Liver (tissue), 9 donors: ENCODE measurements around the gene RBM23. TPM values are rescaled to one million over a fixed set of nuclear protein-coding genes. Genes with fewer than 3 reads are reported as not detected.

Experiments used
- DNase-seq: peaks from one replicate; pipeline ENCODE4 v3.0.0-alpha.2; 2017; ENCODE audit warnings: low spot score
- H3K27ac ChIP-seq, 2 donors: one replicate each; pipeline ENCODE4 v1.7.0; 2013; ENCODE audit warnings: inconsistent platforms in 2 of 2, low read length in 2 of 2, control low read depth in 1 of 2, low read depth in 1 of 2, mild to moderate bottlenecking in 1 of 2
- H3K27me3 ChIP-seq, 4 donors: one replicate each; pipeline versions ENCODE4 v1.6.1 to v1.7.0; 2013; ENCODE audit warnings: low read length in 3 of 4, inconsistent platforms in 1 of 4, mild to moderate bottlenecking in 1 of 4, moderate library complexity in 1 of 4; ENCODE audit not compliant: control insufficient read depth in 4 of 4, insufficient read depth in 4 of 4
- H3K36me3 ChIP-seq, 4 donors: one replicate each; pipeline versions ENCODE4 v1.6.1 to v1.7.0; 2013; ENCODE audit warnings: low read length in 3 of 4, mild to moderate bottlenecking in 3 of 4, low read depth in 1 of 4, moderate library complexity in 1 of 4; ENCODE audit not compliant: control insufficient read depth in 4 of 4, insufficient read depth in 3 of 4
- H3K4me1 ChIP-seq, 4 donors: one replicate each; pipeline versions ENCODE4 v1.6.1 to v1.7.0; 2013; ENCODE audit warnings: low read length in 3 of 4, mild to moderate bottlenecking in 3 of 4, moderate library complexity in 1 of 4; ENCODE audit not compliant: control insufficient read depth in 4 of 4, insufficient read depth in 4 of 4
- H3K4me3 ChIP-seq, 3 donors: one replicate each; pipeline versions ENCODE4 v1.6.1 to v1.7.0; 2013; ENCODE audit warnings: low read length in 3 of 3, control low read depth in 1 of 3, low read depth in 1 of 3, mild to moderate bottlenecking in 1 of 3
- H3K9ac ChIP-seq, 2 donors: one replicate each; pipeline ENCODE4 v1.7.0; 2013; ENCODE audit warnings: low read length in 2 of 2, mild to moderate bottlenecking in 2 of 2, moderate library complexity in 2 of 2, control low read depth in 1 of 2, low read depth in 1 of 2
- H3K9me3 ChIP-seq, 4 donors: one replicate each; pipeline versions ENCODE4 v1.6.1 to v1.7.0; 2013; ENCODE audit warnings: low read length in 3 of 4; ENCODE audit not compliant: control insufficient read depth in 4 of 4
- FOXA1 ChIP-seq: IDR thresholded peaks from 2 replicates; pipeline ENCODE4 v1.6.1; 2016; ENCODE audit warnings: antibody characterized with exemption
- FOXA2 ChIP-seq: IDR thresholded peaks from 2 replicates; pipeline ENCODE4 v1.6.1; 2016; ENCODE audit warnings: antibody characterized with exemption
- GABPA ChIP-seq, 2 donors: IDR thresholded peaks in 1 of 2; conservative IDR thresholded peaks in 1 of 2; 2 replicates each; pipeline ENCODE4 v1.6.1; 2016; ENCODE audit warnings: antibody characterized with exemption in 2 of 2, mild to moderate bottlenecking in 1 of 2, moderate library complexity in 1 of 2
- HNF4A ChIP-seq, 2 donors: conservative IDR thresholded peaks; 2 replicates each; pipeline ENCODE4 v1.6.1; 2016; ENCODE audit warnings: antibody characterized with exemption in 2 of 2, mild to moderate bottlenecking in 2 of 2
- HNF4G ChIP-seq: IDR thresholded peaks from 2 replicates; pipeline ENCODE4 v1.6.1; 2016; ENCODE audit warnings: antibody characterized with exemption
- JUND ChIP-seq, 2 donors: IDR thresholded peaks; 2 replicates each; pipeline ENCODE4 v1.6.1; 2016; ENCODE audit warnings: antibody characterized with exemption in 2 of 2
- MAX ChIP-seq: IDR thresholded peaks from 2 replicates; pipeline ENCODE4 v1.6.1; 2016; ENCODE audit warnings: antibody characterized with exemption
- NR2F2 ChIP-seq: IDR thresholded peaks from 2 replicates; pipeline ENCODE4 v1.6.1; 2016; ENCODE audit warnings: antibody characterized with exemption
- RAD21 ChIP-seq, 2 donors: IDR thresholded peaks; 2 replicates each; pipeline ENCODE4 v1.6.1; 2016; ENCODE audit warnings: antibody characterized with exemption in 2 of 2, mild to moderate bottlenecking in 2 of 2
- RXRA ChIP-seq, 2 donors: IDR thresholded peaks; 2 replicates each; pipeline ENCODE4 v1.6.1; 2017 to 2018; ENCODE audit warnings: antibody characterized with exemption in 2 of 2, mild to moderate bottlenecking in 1 of 2
- TAF1 ChIP-seq: conservative IDR thresholded peaks from 2 replicates; pipeline ENCODE4 v1.6.1; 2016; ENCODE audit warnings: antibody characterized with exemption, mild to moderate bottlenecking
- YY1 ChIP-seq: IDR thresholded peaks from 2 replicates; pipeline ENCODE4 v1.6.1; 2016; ENCODE audit warnings: antibody characterized with exemption, mild to moderate bottlenecking
- ZBTB33 ChIP-seq: IDR thresholded peaks from 2 replicates; pipeline ENCODE4 v1.6.1; 2016; ENCODE audit warnings: antibody characterized with exemption
- WGBS: extraction: QIAGEN DNeasy Blood & Tissue Kit; methylation state at CpG from one replicate; pipeline ENCODE4 v1.1.7; 2013; 5-methylcytosine and 5-hydroxymethylcytosine counted together
- polyA plus RNA-seq, 2 donors: library from polyadenylated mRNA; stranded (reverse) in 1 of 2; unstranded in 1 of 2; fragments of 200-250 nt in 1 of 2; fragments of >200 nt in 1 of 2; fragmentation: Nextera tagmentation in 1 of 2; extraction: Ambion mirVana in 1 of 2; gene quantifications; one replicate each; pipeline versions ENCODE4 v1.2.1 to v1.2.3, GENCODE V29; 2013 to 2015
- total RNA-seq, 2 donors: library from RNA; depleted of rRNA; stranded (reverse); fragments of >200 nt; gene quantifications; one replicate each; pipeline ENCODE4 v1.2.3, GENCODE V29; 2014
- TF ChIP-seq, protein P1 (sequence below): fragments of 150-350 bp; IDR thresholded peaks from 2 replicates; pipeline ENCODE4 v1.5.1; 2017; ENCODE audit warnings: improper control_type of control experiment, low read depth, low read length; ENCODE audit not compliant: missing input control
- TF ChIP-seq, protein P2 (sequence below): IDR thresholded peaks from 2 replicates; pipeline ENCODE4 v1.6.1; 2016; ENCODE audit warnings: antibody characterized with exemption
- TF ChIP-seq, protein P3 (sequence below): IDR thresholded peaks from 2 replicates; pipeline ENCODE4 v1.6.1; 2016; ENCODE audit warnings: antibody characterized with exemption, mild to moderate bottlenecking
- donor health status: healthy.
- donor health status: healthy.
- donor health status: healthy.
- donor health status: healthy.
- donor health status: healthy.

The RBM23 gene
- total and polyA plus RNA-seq, 4 donors: 22.3 to 242 (median 31.4) TPM

GRCh38 chr14:22886500-22887259 is 32.3 kb downstream of the RBM23 start:
- TF ChIP-seq NR2F2: no peak
- no peak for TF ChIP-seq TAF1
- TF ChIP-seq MAX: no peak
- TF ChIP-seq FOXA2: no peak
- TF ChIP-seq RXRA (IDR thresholded peaks at IDR 0.05): no peak
- no peak for TF ChIP-seq HNF4A (conservative IDR thresholded peaks at IDR 0.05)
- no peak for TF ChIP-seq HNF4G
- TF ChIP-seq, protein P1, sequence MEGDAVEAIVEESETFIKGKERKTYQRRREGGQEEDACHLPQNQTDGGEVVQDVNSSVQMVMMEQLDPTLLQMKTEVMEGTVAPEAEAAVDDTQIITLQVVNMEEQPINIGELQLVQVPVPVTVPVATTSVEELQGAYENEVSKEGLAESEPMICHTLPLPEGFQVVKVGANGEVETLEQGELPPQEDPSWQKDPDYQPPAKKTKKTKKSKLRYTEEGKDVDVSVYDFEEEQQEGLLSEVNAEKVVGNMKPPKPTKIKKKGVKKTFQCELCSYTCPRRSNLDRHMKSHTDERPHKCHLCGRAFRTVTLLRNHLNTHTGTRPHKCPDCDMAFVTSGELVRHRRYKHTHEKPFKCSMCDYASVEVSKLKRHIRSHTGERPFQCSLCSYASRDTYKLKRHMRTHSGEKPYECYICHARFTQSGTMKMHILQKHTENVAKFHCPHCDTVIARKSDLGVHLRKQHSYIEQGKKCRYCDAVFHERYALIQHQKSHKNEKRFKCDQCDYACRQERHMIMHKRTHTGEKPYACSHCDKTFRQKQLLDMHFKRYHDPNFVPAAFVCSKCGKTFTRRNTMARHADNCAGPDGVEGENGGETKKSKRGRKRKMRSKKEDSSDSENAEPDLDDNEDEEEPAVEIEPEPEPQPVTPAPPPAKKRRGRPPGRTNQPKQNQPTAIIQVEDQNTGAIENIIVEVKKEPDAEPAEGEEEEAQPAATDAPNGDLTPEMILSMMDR: no peak
- TF ChIP-seq, protein P2, sequence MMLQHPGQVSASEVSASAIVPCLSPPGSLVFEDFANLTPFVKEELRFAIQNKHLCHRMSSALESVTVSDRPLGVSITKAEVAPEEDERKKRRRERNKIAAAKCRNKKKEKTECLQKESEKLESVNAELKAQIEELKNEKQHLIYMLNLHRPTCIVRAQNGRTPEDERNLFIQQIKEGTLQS: no peak
- TF ChIP-seq GABPA (IDR thresholded peaks at IDR 0.05 in 1 of 2, conservative IDR thresholded peaks at IDR 0.05 in 1 of 2): no peak
- TF ChIP-seq RAD21 (IDR thresholded peaks at IDR 0.05): no peak
- TF ChIP-seq FOXA1: no peak
- TF ChIP-seq JUND (IDR thresholded peaks at IDR 0.05): no peak
- TF ChIP-seq YY1: no peak
- Histone ChIP-seq H3K36me3 (no peaks in the 10 kb centered on the region), H3K4me3 (peak overlapping the region in 1 of 3 donors; percentile 38), H3K9ac (no peak overlapping the region), H3K27me3 (no peaks in the 10 kb centered on the region), H3K9me3 (no peaks in the 10 kb centered on the region), H3K4me1 (peaks cover 0 to 4% (median 2%) of the 10 kb centered on the region in 4 donors), H3K27ac (no peak overlapping the region)
- 13% methylated on average over 77 of the region's 77 CpGs for WGBS
- DNase-seq: peak; percentile 86

DNA sequence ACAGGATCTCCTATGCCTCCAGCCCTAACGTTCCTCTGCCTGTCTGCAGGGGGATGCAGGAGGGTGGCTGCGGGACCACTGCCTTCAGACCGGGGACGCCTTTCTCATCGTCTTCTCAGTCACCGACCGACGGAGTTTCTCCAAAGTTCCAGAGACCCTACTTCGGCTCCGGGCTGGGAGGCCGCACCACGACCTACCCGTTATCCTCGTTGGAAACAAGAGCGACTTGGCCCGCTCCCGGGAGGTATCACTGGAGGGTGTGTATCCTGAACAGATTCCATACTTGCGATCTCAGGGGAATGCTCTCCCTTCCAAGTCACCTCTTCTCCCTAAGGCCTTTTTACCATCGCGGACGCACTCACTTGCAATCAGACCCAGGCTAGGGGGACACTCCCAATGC is 33.0 kb downstream of the RBM23 start:
- Histone ChIP-seq H3K27ac (no peak overlapping the region), H3K9ac (no peak overlapping the region), H3K4me3 (no peak overlapping the region), H3K9me3 (no peaks in the 10 kb centered on the region), H3K27me3 (no peaks in the 10 kb centered on the region), H3K4me1 (peaks cover 0 to 4% (median 2%) of the 10 kb centered on the region in 4 donors), H3K36me3 (no peaks in the 10 kb centered on the region)
- no peak for TF ChIP-seq RXRA (IDR thresholded peaks at IDR 0.05)
- no peak for TF ChIP-seq NR2F2
- no peak for TF ChIP-seq RAD21 (IDR thresholded peaks at IDR 0.05)
- TF ChIP-seq FOXA2: no peak
- TF ChIP-seq HNF4A (conservative IDR thresholded peaks at IDR 0.05): no peak
- TF ChIP-seq HNF4G: no peak
- TF ChIP-seq, protein P2: no peak
- TF ChIP-seq ZBTB33: no peak
- no peak for TF ChIP-seq MAX
- TF ChIP-seq, protein P3, sequence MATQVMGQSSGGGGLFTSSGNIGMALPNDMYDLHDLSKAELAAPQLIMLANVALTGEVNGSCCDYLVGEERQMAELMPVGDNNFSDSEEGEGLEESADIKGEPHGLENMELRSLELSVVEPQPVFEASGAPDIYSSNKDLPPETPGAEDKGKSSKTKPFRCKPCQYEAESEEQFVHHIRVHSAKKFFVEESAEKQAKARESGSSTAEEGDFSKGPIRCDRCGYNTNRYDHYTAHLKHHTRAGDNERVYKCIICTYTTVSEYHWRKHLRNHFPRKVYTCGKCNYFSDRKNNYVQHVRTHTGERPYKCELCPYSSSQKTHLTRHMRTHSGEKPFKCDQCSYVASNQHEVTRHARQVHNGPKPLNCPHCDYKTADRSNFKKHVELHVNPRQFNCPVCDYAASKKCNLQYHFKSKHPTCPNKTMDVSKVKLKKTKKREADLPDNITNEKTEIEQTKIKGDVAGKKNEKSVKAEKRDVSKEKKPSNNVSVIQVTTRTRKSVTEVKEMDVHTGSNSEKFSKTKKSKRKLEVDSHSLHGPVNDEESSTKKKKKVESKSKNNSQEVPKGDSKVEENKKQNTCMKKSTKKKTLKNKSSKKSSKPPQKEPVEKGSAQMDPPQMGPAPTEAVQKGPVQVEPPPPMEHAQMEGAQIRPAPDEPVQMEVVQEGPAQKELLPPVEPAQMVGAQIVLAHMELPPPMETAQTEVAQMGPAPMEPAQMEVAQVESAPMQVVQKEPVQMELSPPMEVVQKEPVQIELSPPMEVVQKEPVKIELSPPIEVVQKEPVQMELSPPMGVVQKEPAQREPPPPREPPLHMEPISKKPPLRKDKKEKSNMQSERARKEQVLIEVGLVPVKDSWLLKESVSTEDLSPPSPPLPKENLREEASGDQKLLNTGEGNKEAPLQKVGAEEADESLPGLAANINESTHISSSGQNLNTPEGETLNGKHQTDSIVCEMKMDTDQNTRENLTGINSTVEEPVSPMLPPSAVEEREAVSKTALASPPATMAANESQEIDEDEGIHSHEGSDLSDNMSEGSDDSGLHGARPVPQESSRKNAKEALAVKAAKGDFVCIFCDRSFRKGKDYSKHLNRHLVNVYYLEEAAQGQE: no peak
- no peak for DNase-seq
- WGBS: 94% methylated on average over 21 of the region's 21 CpGs
